Neural progenitor cell (in vitro differentiated cells): Measurements from ENCODE around the gene RBMS1. TPM values are rescaled to one million over a fixed set of nuclear protein-coding genes. Genes with fewer than 3 reads are reported as not detected.

Experiments used
- DNase-seq: peaks from one replicate; pipeline ENCODE4 v3.0.0-alpha.2; 2016; ENCODE audit warnings: low spot score
- H2AFZ ChIP-seq: fragments of 200-600 bp; sonication (generic); replicated peaks from 2 replicates; pipeline ENCODE4 v1.6.1; 2016; ENCODE audit warnings: antibody characterized with exemption
- H3F3A ChIP-seq: fragments of 200-600 bp; sonication (generic); 2 replicates; pipeline ENCODE4 v1.6.1; 2016; ENCODE audit warnings: antibody characterized with exemption, low read depth
- H3K27ac ChIP-seq: fragments of 200-600 bp; sonication (generic); 2 replicates; pipeline ENCODE4 v1.5.1; 2016; ENCODE audit warnings: mild to moderate bottlenecking
- H3K27me3 ChIP-seq: fragments of 200-600 bp; sonication (generic); 2 replicates; pipeline ENCODE4 v1.6.1; 2016; ENCODE audit warnings: mild to moderate bottlenecking, moderate library complexity
- H3K36me3 ChIP-seq: fragments of 200-600 bp; sonication (generic); 2 replicates; pipeline ENCODE4 v1.5.1; 2016
- H3K4me1 ChIP-seq: fragments of 200-600 bp; sonication (generic); 2 replicates; pipeline ENCODE4 v1.6.1; 2016; ENCODE audit warnings: mixed run types
- H3K4me2 ChIP-seq: fragments of 200-600 bp; sonication (generic); 2 replicates; pipeline ENCODE4 v1.6.1; 2016
- H3K4me3 ChIP-seq: fragments of 200-600 bp; sonication (generic); 2 replicates; pipeline ENCODE4 v1.5.1; 2016
- H3K79me2 ChIP-seq: fragments of 200-600 bp; sonication (generic); 2 replicates; pipeline ENCODE4 v1.6.1; 2016; ENCODE audit warnings: low read depth
- H3K9ac ChIP-seq: fragments of 200-600 bp; sonication (generic); 2 replicates; pipeline ENCODE4 v1.6.1; 2016
- H3K9me3 ChIP-seq: fragments of 200-600 bp; sonication (generic); 2 replicates; pipeline ENCODE4 v1.5.1; 2016; ENCODE audit warnings: low read depth
- H4K20me1 ChIP-seq: fragments of 200-600 bp; sonication (generic); 2 replicates; pipeline ENCODE4 v1.6.1; 2016; ENCODE audit warnings: low read depth
- H3K27ac Mint-ChIP-seq: 3 replicates; pipeline ENCODE4 v1.8.0; 2021; ENCODE audit warnings: mixed read lengths
- H3K27me3 Mint-ChIP-seq: 2 replicates; pipeline ENCODE4 v1.8.0; 2022; ENCODE audit warnings: low read depth, mild to moderate bottlenecking, inconsistent platforms, moderate library complexity, mixed read lengths; ENCODE audit not compliant: insufficient read depth
- H3K36me3 Mint-ChIP-seq: 3 replicates; pipeline ENCODE4 v1.8.0; 2021; ENCODE audit warnings: mixed read lengths
- H3K4me1 Mint-ChIP-seq: 3 replicates; pipeline ENCODE4 v1.8.0; 2021; ENCODE audit warnings: mixed read lengths
- H3K4me3 Mint-ChIP-seq: 3 replicates; pipeline ENCODE4 v1.8.0; 2021; ENCODE audit warnings: mild to moderate bottlenecking, moderate library complexity, mixed read lengths
- H3K9me3 Mint-ChIP-seq: 3 replicates; pipeline ENCODE4 v1.8.0; 2020; ENCODE audit warnings: mixed read lengths
- EZH2 ChIP-seq: fragments of 200-600 bp; sonication (generic); IDR thresholded peaks from 2 replicates; pipeline ENCODE4 v1.6.1; 2017; ENCODE audit warnings: antibody characterized with exemption, mild to moderate bottlenecking, moderate library complexity
- EZH2phosphoT487 ChIP-seq: fragments of 200-600 bp; sonication (generic); IDR thresholded peaks from 2 replicates; pipeline ENCODE4 v1.6.1; 2017; ENCODE audit warnings: antibody characterized with exemption
- total RNA-seq: library from RNA; depleted of rRNA; stranded (reverse); fragments of >200 nt; gene quantifications from 2 replicates; pipeline ENCODE4 v1.2.3, GENCODE V29; 2015; ENCODE audit warnings: low replicate concordance
- TF ChIP-seq, protein P1 (sequence below): fragments of 200-600 bp; sonication (generic); IDR thresholded peaks from 2 replicates; pipeline ENCODE4 v1.5.1; 2017; ENCODE audit warnings: antibody characterized with exemption, mild to moderate bottlenecking

Gene RBMS1
- total RNA-seq, 1 donor from 2014 or later, result 101 TPM

DNA sequence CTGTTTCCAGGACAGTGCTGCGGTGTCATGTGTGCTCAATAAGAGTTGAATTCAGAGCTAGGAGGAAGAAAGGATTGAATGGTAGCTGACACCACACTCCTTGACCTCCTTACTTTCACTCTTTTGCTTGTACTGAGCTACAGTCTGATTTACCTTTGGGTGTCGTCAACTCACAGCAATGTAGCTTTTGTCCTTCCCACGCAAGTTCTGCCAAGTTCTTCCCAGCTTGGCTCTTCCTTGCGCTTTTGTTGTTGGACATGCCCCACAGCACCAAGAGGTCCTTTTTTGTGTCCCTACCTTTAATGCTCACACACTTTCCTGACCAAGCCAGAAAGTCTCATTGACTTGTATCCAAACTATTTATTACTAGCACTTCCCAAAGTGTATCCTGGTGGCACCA lies 255.2 kb downstream of the RBMS1 start:
- H3K4me1 Mint-ChIP-seq, result peaks cover 17% of the 10 kb centered on the region
- Histone ChIP-seq H3K4me1 (no peaks in the 10 kb centered on the region), H3K27me3 (no peaks in the 10 kb centered on the region), H3K9me3 (no peaks in the 10 kb centered on the region), H3K4me3 (no peak overlapping the region), H3F3A (no peaks in the 10 kb centered on the region), H2AFZ (no peak overlapping the region), H4K20me1 (no peaks in the 10 kb centered on the region), H3K27ac (no peak overlapping the region), H3K36me3 (no peaks in the 10 kb centered on the region), H3K9ac (no peak overlapping the region), H3K4me2 (no peak overlapping the region), H3K79me2 (no peaks in the 10 kb centered on the region)
- TF ChIP-seq EZH2phosphoT487, result no peak
- TF ChIP-seq EZH2, result no peak
- TF ChIP-seq, protein P1, sequence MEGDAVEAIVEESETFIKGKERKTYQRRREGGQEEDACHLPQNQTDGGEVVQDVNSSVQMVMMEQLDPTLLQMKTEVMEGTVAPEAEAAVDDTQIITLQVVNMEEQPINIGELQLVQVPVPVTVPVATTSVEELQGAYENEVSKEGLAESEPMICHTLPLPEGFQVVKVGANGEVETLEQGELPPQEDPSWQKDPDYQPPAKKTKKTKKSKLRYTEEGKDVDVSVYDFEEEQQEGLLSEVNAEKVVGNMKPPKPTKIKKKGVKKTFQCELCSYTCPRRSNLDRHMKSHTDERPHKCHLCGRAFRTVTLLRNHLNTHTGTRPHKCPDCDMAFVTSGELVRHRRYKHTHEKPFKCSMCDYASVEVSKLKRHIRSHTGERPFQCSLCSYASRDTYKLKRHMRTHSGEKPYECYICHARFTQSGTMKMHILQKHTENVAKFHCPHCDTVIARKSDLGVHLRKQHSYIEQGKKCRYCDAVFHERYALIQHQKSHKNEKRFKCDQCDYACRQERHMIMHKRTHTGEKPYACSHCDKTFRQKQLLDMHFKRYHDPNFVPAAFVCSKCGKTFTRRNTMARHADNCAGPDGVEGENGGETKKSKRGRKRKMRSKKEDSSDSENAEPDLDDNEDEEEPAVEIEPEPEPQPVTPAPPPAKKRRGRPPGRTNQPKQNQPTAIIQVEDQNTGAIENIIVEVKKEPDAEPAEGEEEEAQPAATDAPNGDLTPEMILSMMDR, result no peak
- H3K27me3 Mint-ChIP-seq, result peaks cover 3% of the 10 kb centered on the region
- no peaks in the 10 kb centered on the region for H3K36me3 Mint-ChIP-seq
- H3K9me3 Mint-ChIP-seq, result no peaks in the 10 kb centered on the region
- no peak overlapping the region for H3K4me3 Mint-ChIP-seq
- DNase-seq, result no peak
- no peak overlapping the region for H3K27ac Mint-ChIP-seq

DNA sequence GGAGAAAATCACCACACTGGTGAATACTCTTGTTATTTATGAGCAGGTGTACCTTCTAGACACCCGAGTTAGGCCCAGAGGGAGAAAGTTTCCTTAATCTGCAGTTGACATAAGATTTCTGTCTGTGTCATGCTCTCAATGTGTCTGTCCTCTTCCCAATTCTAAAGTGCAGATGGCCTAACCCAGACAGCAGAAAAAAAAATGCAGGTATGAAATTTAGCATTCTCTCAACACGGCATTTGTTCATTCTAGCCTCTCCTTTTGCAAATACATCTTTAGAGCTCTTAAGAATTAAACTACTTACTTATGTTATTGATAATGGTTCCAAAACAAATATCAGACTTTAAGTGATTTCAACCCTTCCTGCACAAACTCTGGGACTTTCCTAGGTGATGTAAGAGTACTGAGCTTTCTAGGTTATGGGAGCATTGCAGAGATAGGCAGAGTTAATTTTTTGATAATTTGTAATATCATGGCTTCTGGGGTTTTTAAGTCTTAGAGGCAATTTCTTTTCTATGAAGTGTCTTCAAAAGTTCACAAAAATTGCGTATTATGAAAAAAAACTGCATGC lies 260.6 kb downstream of the RBMS1 start:
- no peaks in the 10 kb centered on the region for H4K20me1 ChIP-seq
- H3K36me3 ChIP-seq, result no peaks in the 10 kb centered on the region

DNA sequence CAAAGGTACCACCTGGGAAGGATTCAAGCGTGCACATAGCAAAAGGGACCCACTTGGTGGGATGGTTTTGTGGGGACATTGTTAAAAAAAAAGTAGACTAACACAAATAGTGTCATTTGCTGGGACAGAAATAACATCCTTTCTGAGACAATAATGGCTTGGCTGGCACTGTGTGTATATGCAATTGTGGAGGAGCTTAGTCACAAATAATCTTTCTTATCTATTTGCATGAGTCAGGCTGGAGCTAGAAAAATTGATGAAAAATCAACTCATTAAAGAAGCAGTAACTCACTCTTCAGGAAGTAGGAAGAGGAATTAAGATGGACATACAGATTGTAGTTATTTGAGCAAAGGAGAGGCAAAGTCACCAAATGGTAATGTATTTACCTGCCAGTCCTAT lies 264.0 kb downstream of the RBMS1 start:
- Histone ChIP-seq H3K9me3 (no peaks in the 10 kb centered on the region), H3K4me2 (no peak overlapping the region), H3K36me3 (no peaks in the 10 kb centered on the region), H3K27me3 (no peaks in the 10 kb centered on the region), H2AFZ (no peak overlapping the region), H3K27ac (no peak overlapping the region), H3K4me3 (no peak overlapping the region), H3K79me2 (no peaks in the 10 kb centered on the region), H3K9ac (no peak overlapping the region), H3F3A (no peaks in the 10 kb centered on the region), H4K20me1 (no peaks in the 10 kb centered on the region), H3K4me1 (no peaks in the 10 kb centered on the region)
- H3K27me3 Mint-ChIP-seq, result peaks cover 8% of the 10 kb centered on the region
- TF ChIP-seq, protein P1, result no peak
- no peak overlapping the region for H3K4me3 Mint-ChIP-seq
- no peaks in the 10 kb centered on the region for H3K9me3 Mint-ChIP-seq
- H3K4me1 Mint-ChIP-seq, result peaks cover 20% of the 10 kb centered on the region
- no peaks in the 10 kb centered on the region for H3K36me3 Mint-ChIP-seq
- H3K27ac Mint-ChIP-seq, result peak overlapping the region; percentile 55
- DNase-seq, result no peak

More for the DNA sequence above, 260.6 kb downstream of the RBMS1 start:
- Histone ChIP-seq H3K4me2 (no peak overlapping the region), H3F3A (no peaks in the 10 kb centered on the region), H3K27ac (no peak overlapping the region), H3K4me3 (no peak overlapping the region), H3K4me1 (no peaks in the 10 kb centered on the region), H3K27me3 (no peaks in the 10 kb centered on the region), H3K9me3 (no peaks in the 10 kb centered on the region), H3K79me2 (no peaks in the 10 kb centered on the region), H2AFZ (no peak overlapping the region), H3K9ac (no peak overlapping the region)
- no peak overlapping the region for H3K27ac Mint-ChIP-seq
- TF ChIP-seq EZH2phosphoT487 (no peak), EZH2 (no peak)
- TF ChIP-seq, protein P1, result no peak
- no peaks in the 10 kb centered on the region for H3K9me3 Mint-ChIP-seq
- H3K4me3 Mint-ChIP-seq, result no peak overlapping the region
- peaks cover 9% of the 10 kb centered on the region for H3K4me1 Mint-ChIP-seq
- no peak for DNase-seq
- no peaks in the 10 kb centered on the region for H3K36me3 Mint-ChIP-seq
- peaks cover 5% of the 10 kb centered on the region for H3K27me3 Mint-ChIP-seq
